ENCODE data around the gene TRIM28. TPM values are rescaled to one million over a fixed set of nuclear protein-coding genes. Genes with fewer than 3 reads are reported as not detected.
A peak's percentile ranks its signal among the peaks of the same experiment; 100 is the strongest.

TRIM28 gene
- total and polyA plus RNA-seq, 9 of the 15 experiments (the other 6 are each of a cell fraction or from before 2014, with no cell fraction given): 12.1 to 797 (median 490) TPM

DNA sequence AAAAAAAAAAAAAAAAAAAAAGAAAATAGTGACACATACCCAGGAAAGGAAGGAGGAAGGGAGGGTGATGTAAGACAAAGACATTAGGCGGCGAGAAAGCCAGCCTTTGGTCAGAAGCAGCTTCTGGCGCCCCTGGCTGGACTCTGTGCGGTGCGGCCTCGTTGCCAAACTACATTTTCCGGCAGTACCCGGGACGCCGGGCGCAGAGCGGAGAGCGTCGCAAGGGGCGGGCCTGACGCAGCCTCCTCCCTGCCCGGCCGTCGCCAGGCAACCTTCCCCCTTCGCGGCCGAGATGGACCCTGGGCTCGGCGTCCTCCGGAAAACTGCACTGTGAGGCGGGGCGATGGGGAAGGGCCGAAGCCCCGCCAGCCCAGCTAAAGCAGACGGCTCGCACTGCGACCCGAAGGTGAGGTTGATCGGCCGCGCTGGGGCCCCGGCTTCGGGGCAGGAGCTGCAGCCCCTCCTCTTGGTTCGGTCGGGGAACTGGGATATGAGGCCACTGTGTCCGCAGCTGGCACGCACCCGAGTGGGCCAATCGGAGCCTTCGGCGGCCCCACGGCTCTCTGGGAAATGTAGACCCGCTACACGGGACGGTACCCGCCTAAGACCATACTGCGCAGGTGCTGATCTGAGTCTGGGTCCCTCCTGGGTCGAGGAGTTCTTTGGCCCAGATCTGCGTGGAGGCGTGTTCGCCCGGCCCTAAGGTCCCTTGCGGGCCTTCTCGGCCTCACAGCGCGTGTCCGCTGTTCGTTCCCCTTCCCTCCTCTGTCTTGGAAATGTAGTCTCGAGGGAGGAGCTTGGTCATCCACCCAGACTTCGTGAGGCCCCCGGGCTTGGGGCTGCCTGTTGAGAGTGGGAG lies 31.5 kb downstream of the TRIM28 start (continued):
- TF ChIP-seq, protein P1, sequence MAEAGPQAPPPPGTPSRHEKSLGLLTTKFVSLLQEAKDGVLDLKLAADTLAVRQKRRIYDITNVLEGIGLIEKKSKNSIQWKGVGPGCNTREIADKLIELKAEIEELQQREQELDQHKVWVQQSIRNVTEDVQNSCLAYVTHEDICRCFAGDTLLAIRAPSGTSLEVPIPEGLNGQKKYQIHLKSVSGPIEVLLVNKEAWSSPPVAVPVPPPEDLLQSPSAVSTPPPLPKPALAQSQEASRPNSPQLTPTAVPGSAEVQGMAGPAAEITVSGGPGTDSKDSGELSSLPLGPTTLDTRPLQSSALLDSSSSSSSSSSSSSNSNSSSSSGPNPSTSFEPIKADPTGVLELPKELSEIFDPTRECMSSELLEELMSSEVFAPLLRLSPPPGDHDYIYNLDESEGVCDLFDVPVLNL (CRISPR knock-in tag; IDR thresholded peaks at IDR 0.05; ENCODE audit: low read depth): no peak
- TF ChIP-seq PRPF4 (IDR thresholded peaks at IDR 0.05; ENCODE audit: insufficient read depth, low read depth, low read length, poor library complexity, severe bottlenecking) (no peak), CBFA2T3 (IDR thresholded peaks at IDR 0.05) (no peak), EP400 (IDR thresholded peaks at IDR 0.05) (peak; percentile 74), CEBPG (CRISPR knock-in tag; IDR thresholded peaks at IDR 0.05) (peak; percentile 82), CEBPG (tag; conservative IDR thresholded peaks at IDR 0.05 in 1 of 2, IDR thresholded peaks at IDR 0.05 in 1 of 2) (peak; percentile 4 to 72; a peak in 2 of 4 replicates), CSDE1 (IDR thresholded peaks at IDR 0.05) (peak in 1 of 2 experiments; percentile 90; a peak in 2 of 4 replicates), RNF2 (IDR thresholded peaks at IDR 0.05) (peak; percentile 13), POLR2B (IDR thresholded peaks at IDR 0.05; ENCODE audit: low read depth, partially characterized antibody) (peak; percentile 80), CHD4 (IDR thresholded peaks at IDR 0.05; ENCODE audit: insufficient read depth, insufficient replicate concordance, low read depth, low read length, poor library complexity, severe bottlenecking) (no peak), MECOM (CRISPR knock-in tag; IDR thresholded peaks at IDR 0.05) (no peak), PTRF (tag; IDR thresholded peaks at IDR 0.05) (no peak), ZNF717 (CRISPR knock-in tag; IDR thresholded peaks at IDR 0.05) (no peak), MIER1 (IDR thresholded peaks at IDR 0.05; ENCODE audit: low read depth) (no peak), TAF7 (tag; IDR thresholded peaks at IDR 0.05) (peak; percentile 43; the same call in 1 of the 2 replicates)
- TF ChIP-seq, protein P2, sequence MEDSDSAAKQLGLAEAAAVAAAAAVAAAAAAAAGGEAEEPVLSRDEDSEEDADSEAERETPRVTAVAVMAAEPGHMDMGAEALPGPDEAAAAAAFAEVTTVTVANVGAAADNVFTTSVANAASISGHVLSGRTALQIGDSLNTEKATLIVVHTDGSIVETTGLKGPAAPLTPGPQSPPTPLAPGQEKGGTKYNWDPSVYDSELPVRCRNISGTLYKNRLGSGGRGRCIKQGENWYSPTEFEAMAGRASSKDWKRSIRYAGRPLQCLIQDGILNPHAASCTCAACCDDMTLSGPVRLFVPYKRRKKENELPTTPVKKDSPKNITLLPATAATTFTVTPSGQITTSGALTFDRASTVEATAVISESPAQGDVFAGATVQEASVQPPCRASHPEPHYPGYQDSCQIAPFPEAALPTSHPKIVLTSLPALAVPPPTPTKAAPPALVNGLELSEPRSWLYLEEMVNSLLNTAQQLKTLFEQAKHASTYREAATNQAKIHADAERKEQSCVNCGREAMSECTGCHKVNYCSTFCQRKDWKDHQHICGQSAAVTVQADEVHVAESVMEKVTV (CRISPR knock-in tag; IDR thresholded peaks at IDR 0.05): peak; percentile 55
- TF ChIP-seq, protein P3, sequence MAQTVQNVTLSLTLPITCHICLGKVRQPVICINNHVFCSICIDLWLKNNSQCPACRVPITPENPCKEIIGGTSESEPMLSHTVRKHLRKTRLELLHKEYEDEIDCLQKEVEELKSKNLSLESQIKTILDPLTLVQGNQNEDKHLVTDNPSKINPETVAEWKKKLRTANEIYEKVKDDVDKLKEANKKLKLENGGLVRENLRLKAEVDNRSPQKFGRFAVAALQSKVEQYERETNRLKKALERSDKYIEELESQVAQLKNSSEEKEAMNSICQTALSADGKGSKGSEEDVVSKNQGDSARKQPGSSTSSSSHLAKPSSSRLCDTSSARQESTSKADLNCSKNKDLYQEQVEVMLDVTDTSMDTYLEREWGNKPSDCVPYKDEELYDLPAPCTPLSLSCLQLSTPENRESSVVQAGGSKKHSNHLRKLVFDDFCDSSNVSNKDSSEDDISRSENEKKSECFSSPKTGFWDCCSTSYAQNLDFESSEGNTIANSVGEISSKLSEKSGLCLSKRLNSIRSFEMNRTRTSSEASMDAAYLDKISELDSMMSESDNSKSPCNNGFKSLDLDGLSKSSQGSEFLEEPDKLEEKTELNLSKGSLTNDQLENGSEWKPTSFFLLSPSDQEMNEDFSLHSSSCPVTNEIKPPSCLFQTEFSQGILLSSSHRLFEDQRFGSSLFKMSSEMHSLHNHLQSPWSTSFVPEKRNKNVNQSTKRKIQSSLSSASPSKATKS (CRISPR knock-in tag; IDR thresholded peaks at IDR 0.05): no peak
- TF ChIP-seq, protein P4, sequence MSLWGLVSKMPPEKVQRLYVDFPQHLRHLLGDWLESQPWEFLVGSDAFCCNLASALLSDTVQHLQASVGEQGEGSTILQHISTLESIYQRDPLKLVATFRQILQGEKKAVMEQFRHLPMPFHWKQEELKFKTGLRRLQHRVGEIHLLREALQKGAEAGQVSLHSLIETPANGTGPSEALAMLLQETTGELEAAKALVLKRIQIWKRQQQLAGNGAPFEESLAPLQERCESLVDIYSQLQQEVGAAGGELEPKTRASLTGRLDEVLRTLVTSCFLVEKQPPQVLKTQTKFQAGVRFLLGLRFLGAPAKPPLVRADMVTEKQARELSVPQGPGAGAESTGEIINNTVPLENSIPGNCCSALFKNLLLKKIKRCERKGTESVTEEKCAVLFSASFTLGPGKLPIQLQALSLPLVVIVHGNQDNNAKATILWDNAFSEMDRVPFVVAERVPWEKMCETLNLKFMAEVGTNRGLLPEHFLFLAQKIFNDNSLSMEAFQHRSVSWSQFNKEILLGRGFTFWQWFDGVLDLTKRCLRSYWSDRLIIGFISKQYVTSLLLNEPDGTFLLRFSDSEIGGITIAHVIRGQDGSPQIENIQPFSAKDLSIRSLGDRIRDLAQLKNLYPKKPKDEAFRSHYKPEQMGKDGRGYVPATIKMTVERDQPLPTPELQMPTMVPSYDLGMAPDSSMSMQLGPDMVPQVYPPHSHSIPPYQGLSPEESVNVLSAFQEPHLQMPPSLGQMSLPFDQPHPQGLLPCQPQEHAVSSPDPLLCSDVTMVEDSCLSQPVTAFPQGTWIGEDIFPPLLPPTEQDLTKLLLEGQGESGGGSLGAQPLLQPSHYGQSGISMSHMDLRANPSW (CRISPR knock-in tag; IDR thresholded peaks at IDR 0.05): no peak; the same call in 1 of the 2 replicates
- TF ChIP-seq, protein P5, sequence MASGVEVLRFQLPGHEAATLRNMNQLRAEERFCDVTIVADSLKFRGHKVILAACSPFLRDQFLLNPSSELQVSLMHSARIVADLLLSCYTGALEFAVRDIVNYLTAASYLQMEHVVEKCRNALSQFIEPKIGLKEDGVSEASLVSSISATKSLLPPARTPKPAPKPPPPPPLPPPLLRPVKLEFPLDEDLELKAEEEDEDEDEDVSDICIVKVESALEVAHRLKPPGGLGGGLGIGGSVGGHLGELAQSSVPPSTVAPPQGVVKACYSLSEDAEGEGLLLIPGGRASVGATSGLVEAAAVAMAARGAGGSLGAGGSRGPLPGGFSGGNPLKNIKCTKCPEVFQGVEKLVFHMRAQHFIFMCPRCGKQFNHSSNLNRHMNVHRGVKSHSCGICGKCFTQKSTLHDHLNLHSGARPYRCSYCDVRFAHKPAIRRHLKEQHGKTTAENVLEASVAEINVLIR (CRISPR knock-in tag; IDR thresholded peaks at IDR 0.05): peak; percentile 92

All from K562 (cell line).